NCI-H2227 treated with DMSO at 0.1 percent for 48 hours (cell line): ENCODE data around the gene INPP4B.

Source experiments
- DNase-seq: peaks from one replicate; lab custom pipeline; 2025; lab: John Stamatoyannopoulos, UW

INPP4B gene

DNA sequence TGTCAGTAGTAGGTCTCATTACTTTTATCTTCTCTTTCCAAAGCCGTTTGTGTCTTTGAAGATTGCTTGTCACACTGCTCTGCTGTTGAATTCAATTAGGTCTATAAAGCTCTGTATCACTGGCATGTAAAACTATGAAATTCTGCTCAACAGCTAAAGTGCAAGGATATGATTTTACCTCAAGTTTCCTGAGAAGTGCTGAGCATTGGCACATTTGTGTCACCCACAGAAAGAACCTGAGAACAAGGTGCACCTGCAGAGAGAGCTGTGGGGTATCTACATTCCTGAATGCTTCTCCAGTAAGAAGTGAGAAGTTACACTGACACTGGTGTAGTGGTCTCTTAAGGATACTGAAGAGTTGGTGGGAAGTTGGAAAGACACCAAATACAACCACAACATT is 274.0 kb downstream of the INPP4B start:
- no peak for DNase-seq

DNA sequence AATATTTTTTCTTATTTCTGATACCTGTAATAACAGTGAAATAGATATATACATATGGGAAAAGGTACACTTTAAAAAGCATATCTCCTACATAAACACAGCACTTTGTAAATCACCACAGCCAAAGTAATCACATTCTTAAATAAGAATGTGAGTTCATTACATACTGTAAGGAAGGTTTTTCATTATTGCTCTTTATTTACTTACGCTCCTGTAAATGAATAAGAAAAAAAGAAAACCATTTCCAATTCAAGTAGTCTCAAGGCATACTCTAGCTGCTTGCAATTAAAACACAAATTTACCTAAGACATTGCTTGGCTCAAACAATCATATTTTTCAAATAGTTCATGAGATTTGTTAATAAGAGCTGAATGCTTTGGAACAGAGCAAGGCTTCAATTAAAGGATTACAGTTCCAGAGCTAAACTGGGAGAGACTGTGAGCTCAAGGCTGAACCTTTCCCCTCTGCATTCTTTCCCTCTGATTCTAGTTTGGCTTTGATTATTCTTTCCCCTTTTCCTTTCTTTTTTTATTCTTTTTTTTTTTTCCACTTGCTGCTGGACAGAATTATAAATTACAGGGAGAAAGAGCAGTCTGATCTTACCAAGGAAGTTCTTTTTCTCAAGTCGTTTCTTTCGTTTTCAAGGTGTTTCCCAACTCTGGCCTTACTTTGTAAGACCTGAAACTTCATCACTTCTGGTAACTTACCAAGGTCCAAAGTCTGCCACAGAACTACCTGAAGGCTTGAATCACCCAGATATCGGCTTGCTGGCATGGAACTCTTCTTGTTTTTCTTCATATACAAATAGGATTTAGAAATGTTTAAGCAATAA is 278.3 kb downstream of the INPP4B start:
- no peak for DNase-seq

- no peak for DNase-seq
Measured at GRCh38 chr4:142567199-142567598, 278.9 kb downstream of the INPP4B start.

GRCh38 chr4:142566777-142567176 is 279.3 kb downstream of the INPP4B start:
- DNase-seq = no peak

DNA sequence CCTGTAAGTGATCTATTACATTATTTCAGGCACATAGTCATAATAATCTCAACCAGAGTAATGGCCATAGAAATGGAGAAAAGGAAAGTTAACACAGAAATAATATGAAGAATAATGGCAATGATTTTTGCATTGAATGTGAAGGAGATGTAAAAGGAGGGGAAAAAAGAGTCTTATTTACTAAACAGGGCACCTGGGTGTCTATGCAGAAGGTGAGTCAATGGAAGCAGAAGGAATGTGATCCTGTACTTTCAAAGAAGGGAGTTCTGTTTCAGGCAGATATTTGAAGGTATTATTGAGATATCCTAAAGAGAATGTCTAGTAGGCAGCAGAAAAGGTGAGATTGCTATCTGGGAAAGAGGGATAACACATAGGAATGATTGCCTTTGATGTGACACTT is 279.9 kb downstream of the INPP4B start:
- DNase-seq = no peak

- no peak for DNase-seq
Measured at GRCh38 chr4:142565771-142566170, 280.3 kb downstream of the INPP4B start.

DNA sequence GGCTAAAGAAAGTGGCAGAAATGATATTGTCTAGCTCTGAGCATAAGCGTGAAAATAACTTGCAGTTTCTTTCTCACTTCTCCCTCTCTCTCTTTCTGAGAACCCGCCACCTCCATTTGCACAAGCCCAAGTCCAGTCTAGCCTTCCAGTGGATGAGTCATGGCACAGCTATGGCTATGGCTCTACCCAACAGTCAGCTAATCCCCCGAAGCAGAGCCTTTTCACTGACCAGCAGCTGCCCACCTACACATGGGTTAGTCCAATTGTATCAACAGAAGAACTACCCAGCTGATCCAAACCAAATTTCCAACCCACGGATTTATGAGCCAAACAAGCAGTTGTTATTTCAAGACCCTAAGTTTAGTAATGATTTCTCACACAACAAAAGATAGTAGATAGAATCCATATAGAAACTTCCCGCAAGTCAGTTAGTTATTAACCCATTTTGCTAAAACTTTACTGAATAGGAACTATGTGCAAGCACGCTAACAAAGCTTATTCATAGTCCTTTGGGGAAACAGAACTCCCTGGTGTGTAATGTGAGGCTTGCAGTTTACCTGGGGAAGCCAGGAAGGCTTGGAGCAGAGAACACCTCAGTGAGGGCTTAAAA is 282.3 kb downstream of the INPP4B start:
- DNase-seq = no peak

DNA sequence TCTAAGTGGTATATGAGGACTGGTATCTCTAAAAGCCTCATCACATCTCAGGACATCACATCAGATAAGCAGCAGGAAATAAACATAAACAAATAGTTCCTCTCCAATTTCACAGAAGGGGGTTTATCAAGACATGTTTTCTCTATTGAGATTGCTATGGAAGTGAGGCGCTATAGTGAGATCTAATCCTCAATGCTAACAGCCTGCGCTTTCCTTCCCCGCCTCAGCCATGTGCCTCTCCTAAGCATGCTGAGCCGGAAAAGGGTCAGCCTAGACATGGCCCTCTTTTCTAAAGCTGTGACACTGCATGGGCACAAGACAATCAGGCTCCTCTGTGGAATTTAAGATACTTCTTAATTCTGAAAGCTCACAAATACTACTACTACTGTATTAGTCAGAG is 286.1 kb downstream of the INPP4B start:
- no peak for DNase-seq

GRCh38 chr4:142558851-142559250 is 287.2 kb downstream of the INPP4B start:
- DNase-seq = no peak

DNA sequence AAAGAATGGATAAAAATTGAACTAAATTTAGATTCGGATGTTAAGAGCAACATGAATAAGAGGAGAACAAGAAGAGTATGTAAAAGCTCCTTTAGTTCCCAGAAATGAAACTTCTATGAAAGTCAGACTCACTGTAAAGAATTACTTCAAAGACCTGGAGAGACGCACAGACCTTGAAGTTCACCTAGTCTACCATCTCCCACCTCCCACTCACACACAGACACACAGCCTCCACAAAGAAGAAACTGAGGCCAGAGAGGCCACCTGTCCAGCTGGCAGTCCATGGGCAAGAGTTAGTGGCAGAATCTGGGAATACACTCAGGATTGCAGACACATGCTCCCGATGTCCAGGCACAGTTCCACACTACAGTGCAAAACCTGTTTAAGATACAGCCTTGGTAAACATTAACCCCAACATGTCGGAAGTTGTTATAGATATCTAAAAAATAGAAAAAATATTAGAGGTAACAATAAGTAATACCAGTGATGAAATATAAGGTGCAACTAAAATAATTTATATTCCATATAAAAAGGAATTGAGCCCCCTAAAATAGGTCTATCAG is 288.8 kb downstream of the INPP4B start:
- no peak for DNase-seq

- no peak for DNase-seq
Measured at GRCh38 chr4:142556570-142557238, 289.4 kb downstream of the INPP4B start.

GRCh38 chr4:142556048-142556447 is 290.1 kb downstream of the INPP4B start:
- no peak for DNase-seq

DNA sequence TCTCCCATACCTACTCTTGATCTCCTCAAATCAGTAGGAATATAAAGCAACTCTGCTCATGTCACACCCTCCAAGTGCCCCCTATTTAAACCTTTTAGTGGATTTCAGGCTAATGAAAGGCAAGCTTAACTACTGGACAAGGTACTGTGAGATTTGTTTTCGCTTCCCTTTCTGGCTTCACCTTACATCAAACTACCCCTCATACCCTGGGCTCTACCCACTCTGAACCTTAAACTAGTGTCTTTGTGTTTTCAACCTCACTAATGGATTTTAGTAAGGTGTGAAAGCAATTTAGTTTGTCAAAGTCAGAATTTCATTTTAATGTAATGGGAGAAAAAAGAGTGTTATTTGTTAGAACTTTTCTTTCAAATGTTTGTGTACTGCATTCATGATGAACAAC is 291.7 kb downstream of the INPP4B start:
- no peak for DNase-seq

DNA sequence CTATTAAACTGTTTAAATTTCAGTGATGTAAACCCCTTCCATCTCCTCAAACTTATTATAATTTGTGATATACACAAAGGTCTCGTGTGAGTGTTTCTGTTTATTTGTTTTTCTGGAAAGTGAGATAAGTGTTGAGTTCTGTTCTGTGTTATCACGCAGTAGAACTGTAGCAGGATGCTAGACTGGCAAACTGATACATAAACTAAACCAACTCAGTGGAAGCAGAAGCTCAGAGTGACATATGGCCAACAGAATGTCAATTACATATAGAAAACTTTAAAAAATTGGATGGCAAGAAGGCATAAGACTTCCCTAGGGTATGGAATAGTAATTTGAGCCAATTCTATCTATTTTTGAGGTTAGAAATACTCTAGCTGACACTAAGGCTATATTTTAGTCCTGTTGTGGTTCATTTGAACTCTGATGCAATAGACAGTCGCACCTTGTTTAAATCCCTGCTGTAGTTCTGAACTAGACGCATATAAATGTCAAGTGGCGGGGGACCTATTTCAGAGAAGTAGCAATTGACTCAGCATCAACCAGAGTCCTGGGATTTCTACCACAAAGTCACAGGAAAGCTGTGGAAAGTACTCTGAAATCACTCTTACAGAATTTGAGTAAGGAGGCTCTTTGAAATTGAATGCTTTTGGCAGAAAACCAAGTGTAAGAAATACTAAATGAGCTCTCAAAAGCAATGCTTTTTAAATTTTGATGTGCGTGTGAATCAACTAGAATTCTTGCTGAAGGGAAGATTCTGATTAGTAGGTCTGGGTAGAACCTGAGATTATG is 294.4 kb downstream of the INPP4B start:
- no peak for DNase-seq

- no peak for DNase-seq
Measured at GRCh38 chr4:142550965-142551364, 295.1 kb downstream of the INPP4B start.

DNA sequence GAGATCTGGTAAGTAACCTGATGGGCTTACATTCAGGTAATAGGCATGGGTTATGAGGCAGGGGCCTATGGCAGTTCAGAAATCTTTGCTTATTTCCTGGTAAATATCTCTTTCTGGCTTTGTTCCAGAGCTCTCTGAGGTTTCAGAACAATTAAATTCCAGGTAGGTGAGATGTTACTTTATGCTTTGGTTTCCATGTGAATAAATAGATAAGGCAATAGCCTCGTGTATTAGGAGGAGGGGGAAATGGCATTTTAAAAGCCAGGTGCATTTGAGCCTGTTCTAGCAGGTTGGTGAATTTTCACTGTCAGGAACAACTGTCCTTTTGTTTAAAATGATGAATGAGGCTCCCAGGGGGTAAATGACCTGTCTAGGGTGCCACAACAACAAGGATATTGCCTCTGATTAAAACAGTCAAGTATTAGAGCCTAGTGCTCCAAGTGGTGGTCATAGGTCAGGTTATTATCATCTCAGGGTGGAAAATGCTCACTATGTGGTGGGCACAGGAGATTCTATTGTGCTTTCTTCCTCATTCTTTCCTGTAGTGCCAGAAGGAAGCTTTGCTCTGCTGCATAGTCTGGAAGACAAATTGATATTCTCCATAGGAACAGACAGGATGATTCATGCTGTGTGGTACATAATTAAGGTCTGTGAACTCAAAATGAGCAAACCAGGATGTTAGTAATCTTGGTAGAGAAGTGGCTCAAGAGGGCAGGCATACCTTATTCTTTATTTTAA is 296.2 kb downstream of the INPP4B start:
- no peak for DNase-seq

DNA sequence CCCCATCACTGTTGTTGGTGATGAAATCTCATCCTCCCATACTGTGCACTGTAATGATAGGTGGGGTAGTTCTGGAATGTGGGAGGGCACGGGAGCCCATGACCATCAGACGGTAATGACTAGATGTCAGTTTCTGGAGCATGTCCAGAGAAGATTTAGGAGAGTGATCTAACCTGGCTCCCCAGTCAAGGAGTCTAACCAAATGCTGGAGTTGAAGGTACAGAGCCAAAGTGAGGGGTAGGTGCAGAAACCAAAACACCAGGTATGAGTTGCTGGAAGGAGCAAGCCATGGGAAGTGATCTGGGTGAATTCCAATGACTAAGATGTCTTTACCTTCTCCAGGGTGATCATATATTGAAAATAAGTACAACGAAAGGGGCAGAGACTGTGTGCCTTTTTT is 296.9 kb downstream of the INPP4B start:
- DNase-seq = no peak

GRCh38 chr4:142548491-142548890 is 297.6 kb downstream of the INPP4B start:
- no peak for DNase-seq

DNA sequence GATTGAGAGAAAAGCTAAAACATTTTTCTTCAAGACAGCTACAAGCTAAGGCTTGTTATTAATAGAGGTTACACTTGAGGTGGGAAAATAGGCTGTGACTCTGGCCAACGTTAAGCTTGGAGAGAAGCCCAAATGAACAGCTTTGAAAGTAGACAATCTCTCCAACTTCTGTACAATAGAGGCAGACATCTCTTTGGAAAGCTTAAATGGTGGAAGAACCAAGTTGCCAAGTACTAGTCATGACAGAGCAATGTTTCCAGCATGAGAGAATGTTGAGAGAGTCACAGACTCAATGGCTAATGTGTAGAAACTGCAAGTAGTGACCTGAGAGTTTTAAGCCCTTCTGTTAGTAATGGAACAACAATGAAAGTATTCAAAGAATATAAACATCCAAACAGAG is 298.1 kb downstream of the INPP4B start:
- no peak for DNase-seq

- DNase-seq = no peak
Measured at GRCh38 chr4:142544594-142544993, 301.5 kb downstream of the INPP4B start.

DNA sequence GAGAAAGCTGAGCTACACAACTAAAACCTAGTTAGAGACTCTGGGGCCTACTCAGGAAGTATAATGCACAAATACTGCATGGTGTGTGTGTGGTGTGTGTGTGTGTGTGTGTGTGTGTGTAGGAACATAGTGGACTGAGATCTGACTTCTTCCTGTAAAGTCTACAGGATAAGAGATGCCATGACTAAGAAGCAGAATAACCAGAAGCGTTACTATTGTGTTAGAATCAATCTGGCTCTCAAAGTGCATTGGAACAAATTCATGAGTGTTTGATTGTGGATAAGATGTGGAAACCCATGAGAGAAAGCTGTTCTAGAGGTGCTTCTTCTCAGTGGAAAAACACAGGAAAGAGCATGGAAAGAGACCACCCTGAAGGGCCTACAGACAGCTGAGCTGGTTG is 302.1 kb downstream of the INPP4B start:
- DNase-seq = no peak

- no peak for DNase-seq
Measured at GRCh38 chr4:142540483-142540804, 305.7 kb downstream of the INPP4B start.
